Liver (tissue), 3 donors: ENCODE data around the gene PDE2A.

Source experiments
- FOXA1 ChIP-seq: IDR thresholded peaks from 2 replicates; pipeline ENCODE4 v1.6.1; 2016; ENCODE audit warnings: antibody characterized with exemption
- NR2F2 ChIP-seq: IDR thresholded peaks from 2 replicates; pipeline ENCODE4 v1.6.1; 2016; ENCODE audit warnings: antibody characterized with exemption
- TF ChIP-seq, protein P1 (sequence below): fragments of 150-350 bp; IDR thresholded peaks from 2 replicates; pipeline ENCODE4 v1.5.1; 2017; ENCODE audit warnings: improper control_type of control experiment, low read depth, low read length; ENCODE audit not compliant: missing input control
- donor health status: healthy.
- donor health status: healthy.

DNA sequence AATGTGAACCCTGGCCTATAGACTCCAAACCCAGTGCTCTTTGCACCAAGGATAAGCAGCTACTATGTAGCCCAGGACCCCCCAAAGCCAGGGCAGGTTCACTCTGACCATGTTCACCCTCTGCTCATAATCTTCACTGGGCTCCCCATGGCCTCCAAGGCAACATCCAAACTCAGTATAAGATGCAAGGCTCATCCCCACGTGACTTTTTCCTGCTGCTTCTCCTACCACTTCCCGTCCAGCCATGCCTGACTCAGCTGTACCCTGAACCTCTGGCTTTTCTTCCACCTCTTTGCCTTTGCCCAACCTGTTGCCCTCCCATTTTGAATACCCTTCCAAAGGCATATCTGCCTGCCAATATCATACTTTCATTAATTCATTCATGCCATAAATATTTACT, 27.8 kb downstream of the PDE2A start:
- TF ChIP-seq, protein P1, sequence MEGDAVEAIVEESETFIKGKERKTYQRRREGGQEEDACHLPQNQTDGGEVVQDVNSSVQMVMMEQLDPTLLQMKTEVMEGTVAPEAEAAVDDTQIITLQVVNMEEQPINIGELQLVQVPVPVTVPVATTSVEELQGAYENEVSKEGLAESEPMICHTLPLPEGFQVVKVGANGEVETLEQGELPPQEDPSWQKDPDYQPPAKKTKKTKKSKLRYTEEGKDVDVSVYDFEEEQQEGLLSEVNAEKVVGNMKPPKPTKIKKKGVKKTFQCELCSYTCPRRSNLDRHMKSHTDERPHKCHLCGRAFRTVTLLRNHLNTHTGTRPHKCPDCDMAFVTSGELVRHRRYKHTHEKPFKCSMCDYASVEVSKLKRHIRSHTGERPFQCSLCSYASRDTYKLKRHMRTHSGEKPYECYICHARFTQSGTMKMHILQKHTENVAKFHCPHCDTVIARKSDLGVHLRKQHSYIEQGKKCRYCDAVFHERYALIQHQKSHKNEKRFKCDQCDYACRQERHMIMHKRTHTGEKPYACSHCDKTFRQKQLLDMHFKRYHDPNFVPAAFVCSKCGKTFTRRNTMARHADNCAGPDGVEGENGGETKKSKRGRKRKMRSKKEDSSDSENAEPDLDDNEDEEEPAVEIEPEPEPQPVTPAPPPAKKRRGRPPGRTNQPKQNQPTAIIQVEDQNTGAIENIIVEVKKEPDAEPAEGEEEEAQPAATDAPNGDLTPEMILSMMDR, result no peak
- TF ChIP-seq FOXA1 (no peak), NR2F2 (no peak)
